Uterus (tissue), 2 donors: ENCODE results near the gene TRANK1.

Experiments
- CTCF ChIP-seq, 4 experiments: fragments of 200-600 bp in 2 of 4; fragments of 450-650 bp in 2 of 4; sonication (generic) in 2 of 4; IDR thresholded peaks; one replicate each; pipeline ENCODE4 v1.5.1; 2016 to 2019; ENCODE audit warnings: antibody characterized with exemption in 4 of 4, mild to moderate bottlenecking in 2 of 4, moderate library complexity in 1 of 4
- POLR2A ChIP-seq, 2 donors: fragments of 450-650 bp; IDR thresholded peaks; one replicate each; pipeline ENCODE4 v1.6.1; 2016; ENCODE audit warnings: antibody characterized with exemption in 2 of 2, mild to moderate bottlenecking in 1 of 2, moderate library complexity in 1 of 2

DNA sequence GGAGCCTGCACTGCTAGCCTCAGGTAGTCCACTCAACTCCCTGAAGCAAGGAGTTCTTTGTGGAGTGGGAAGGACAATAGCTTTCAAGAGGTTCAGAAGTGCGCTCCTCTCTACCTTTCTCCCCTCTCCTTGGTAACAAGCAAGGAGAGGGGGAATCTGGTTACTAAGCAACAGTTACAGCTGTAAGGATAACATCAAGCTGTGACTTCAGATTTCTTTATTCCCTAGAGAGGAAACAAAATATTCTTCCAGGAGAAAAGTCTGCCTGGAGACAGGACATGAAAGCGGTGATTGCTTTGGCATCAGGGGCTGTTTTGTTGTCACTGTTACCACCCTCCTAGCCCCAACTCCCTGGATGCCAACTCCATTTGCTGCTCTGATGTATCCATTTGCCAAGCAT, 70.4 kb downstream of the TRANK1 start:
- TF ChIP-seq POLR2A (IDR thresholded peaks at IDR 0.05) (no peak), CTCF (IDR thresholded peaks at IDR 0.05) (no peak)
